A549 (cell line): ENCODE data around the gene UQCC2.

ENCODE experiments used
- BHLHE40 ChIP-seq: IDR thresholded peaks from 2 replicates; pipeline ENCODE4 v1.6.1; 2012; ENCODE audit warnings: low read depth, low read length, inconsistent platforms
- CTCF ChIP-seq: fragments of >200 bp; sonication (Bioruptor Twin); formaldehyde crosslinking; IDR thresholded peaks from 3 replicates; pipeline ENCODE4 v1.5.1; 2016
- EP300 ChIP-seq, 2 experiments: fragments of >200 bp; sonication (Bioruptor Twin); formaldehyde crosslinking; IDR thresholded peaks; 2 replicates in 1 of 2; 3 replicates in 1 of 2; pipeline ENCODE4 v1.6.1; 2016 to 2017
- HDAC2 ChIP-seq: fragments of 200-600 bp; sonication (generic); IDR thresholded peaks from 2 replicates; pipeline ENCODE4 v1.6.1; 2016
- MAX ChIP-seq: IDR thresholded peaks from 2 replicates; pipeline ENCODE4 v1.6.1; 2012
- MAZ ChIP-seq: fragments of 150-350 bp; IDR thresholded peaks from 2 replicates; pipeline ENCODE4 v1.6.1; 2014; ENCODE audit warnings: antibody characterized with exemption, low read depth, low read length, borderline replicate concordance
- PBX3 ChIP-seq: IDR thresholded peaks from 2 replicates; pipeline ENCODE4 v1.6.1; 2012
- POLR2A ChIP-seq: IDR thresholded peaks from 2 replicates; pipeline ENCODE4 v1.6.1; 2012; ENCODE audit warnings: mild to moderate bottlenecking, low read length
- RAD21 ChIP-seq, 2 experiments: fragments of >200 bp in 1 of 2; sonication (Bioruptor Twin) in 1 of 2; formaldehyde crosslinking in 1 of 2; IDR thresholded peaks in 1 of 2; conservative IDR thresholded peaks in 1 of 2; 2 replicates in 1 of 2; 3 replicates in 1 of 2; pipeline ENCODE4 v1.6.1; 2012 to 2018; ENCODE audit warnings: inconsistent platforms in 1 of 2
- REST ChIP-seq: fragments of 200-600 bp; sonication (generic); IDR thresholded peaks from 2 replicates; pipeline ENCODE4 v1.6.1; 2016; ENCODE audit warnings: antibody characterized with exemption, mild to moderate bottlenecking, moderate library complexity
- RFX5 ChIP-seq: fragments of 450-650 bp; IDR thresholded peaks from 2 replicates; pipeline ENCODE4 v1.7.1; 2014; ENCODE audit warnings: antibody characterized with exemption, mild to moderate bottlenecking, moderate library complexity
- RNF2 ChIP-seq: fragments of 200-600 bp; sonication (generic); IDR thresholded peaks from 2 replicates; pipeline ENCODE4 v1.6.1; 2016; ENCODE audit warnings: low read depth, mild to moderate bottlenecking, antibody characterized with exemption, moderate library complexity, borderline replicate concordance

GRCh38 chr6:33705955-33706725 is 5.4 kb downstream of the UQCC2 start:
- TF ChIP-seq CTCF (no peak), BHLHE40 (no peak), EP300 (IDR thresholded peaks at IDR 0.05) (no peak), RAD21 (conservative IDR thresholded peaks at IDR 0.05 in 1 of 2, IDR thresholded peaks at IDR 0.05 in 1 of 2) (no peak), RFX5 (no peak), POLR2A (no peak), HDAC2 (no peak), PBX3 (no peak), RNF2 (no peak), MAZ (no peak), MAX (no peak), REST (no peak)
